Fibroblast of pulmonary artery (primary cell): ENCODE measurements around the gene FATE1.

Experiments used
- DNase-seq: peaks from one replicate; pipeline ENCODE4 v3.0.0-alpha.2; 2010; ENCODE audit warnings: low read depth
- H3K4me3 ChIP-seq: replicated peaks from 2 replicates; pipeline ENCODE4 v1.5.1; 2011; ENCODE audit warnings: low read depth, mild to moderate bottlenecking, control low read depth, low read length, moderate library complexity
- TF ChIP-seq, protein P1 (sequence below): IDR thresholded peaks from 2 replicates; pipeline ENCODE4 v1.5.1; 2011; ENCODE audit warnings: mild to moderate bottlenecking, control low read depth, low read length, inconsistent platforms; ENCODE audit errors: missing control alignments

Gene FATE1

DNA sequence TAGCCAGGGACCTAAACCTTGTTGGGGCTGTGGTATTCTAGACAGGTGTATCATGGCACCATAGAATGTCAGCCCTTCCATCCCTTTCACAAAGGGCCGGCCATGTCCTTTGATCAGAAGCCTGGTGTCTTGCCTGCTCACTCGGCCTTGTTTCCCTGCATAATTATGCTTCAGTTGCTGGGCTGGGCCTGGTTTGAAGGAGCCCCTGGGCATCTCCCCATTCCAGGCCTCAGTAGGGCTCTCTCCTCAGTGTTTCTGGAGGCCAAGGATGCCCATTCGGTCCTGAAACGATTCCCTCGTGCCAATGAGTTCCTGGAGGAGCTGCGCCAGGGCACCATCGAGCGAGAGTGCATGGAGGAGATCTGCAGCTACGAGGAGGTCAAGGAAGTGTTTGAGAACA, 16.1 kb upstream of the FATE1 start:
- no peak overlapping the region for H3K4me3 ChIP-seq
- TF ChIP-seq, protein P1, sequence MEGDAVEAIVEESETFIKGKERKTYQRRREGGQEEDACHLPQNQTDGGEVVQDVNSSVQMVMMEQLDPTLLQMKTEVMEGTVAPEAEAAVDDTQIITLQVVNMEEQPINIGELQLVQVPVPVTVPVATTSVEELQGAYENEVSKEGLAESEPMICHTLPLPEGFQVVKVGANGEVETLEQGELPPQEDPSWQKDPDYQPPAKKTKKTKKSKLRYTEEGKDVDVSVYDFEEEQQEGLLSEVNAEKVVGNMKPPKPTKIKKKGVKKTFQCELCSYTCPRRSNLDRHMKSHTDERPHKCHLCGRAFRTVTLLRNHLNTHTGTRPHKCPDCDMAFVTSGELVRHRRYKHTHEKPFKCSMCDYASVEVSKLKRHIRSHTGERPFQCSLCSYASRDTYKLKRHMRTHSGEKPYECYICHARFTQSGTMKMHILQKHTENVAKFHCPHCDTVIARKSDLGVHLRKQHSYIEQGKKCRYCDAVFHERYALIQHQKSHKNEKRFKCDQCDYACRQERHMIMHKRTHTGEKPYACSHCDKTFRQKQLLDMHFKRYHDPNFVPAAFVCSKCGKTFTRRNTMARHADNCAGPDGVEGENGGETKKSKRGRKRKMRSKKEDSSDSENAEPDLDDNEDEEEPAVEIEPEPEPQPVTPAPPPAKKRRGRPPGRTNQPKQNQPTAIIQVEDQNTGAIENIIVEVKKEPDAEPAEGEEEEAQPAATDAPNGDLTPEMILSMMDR, result no peak

DNA sequence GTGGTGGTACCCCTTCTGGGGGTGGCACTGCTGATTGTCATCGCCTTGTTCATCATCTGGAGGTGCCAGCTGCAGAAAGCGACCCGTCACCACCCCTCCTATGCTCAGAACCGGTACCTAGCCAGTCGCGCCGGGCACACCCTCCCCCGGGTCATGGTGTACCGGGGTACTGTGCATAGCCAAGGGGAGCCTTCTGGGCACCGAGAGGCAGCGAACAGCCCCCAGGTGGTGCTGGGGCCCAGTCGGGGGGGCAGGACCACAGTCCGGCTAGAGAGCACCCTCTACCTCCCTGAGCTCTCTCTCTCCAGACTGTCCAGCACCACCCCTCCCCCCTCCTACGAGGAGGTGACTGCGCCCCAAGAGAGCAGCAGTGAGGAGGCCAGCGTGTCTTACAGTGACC, 15.3 kb upstream of the FATE1 start:
- no peak for DNase-seq

More for the DNA sequence above, 16.1 kb upstream of the FATE1 start:
- DNase-seq, result no peak

DNA sequence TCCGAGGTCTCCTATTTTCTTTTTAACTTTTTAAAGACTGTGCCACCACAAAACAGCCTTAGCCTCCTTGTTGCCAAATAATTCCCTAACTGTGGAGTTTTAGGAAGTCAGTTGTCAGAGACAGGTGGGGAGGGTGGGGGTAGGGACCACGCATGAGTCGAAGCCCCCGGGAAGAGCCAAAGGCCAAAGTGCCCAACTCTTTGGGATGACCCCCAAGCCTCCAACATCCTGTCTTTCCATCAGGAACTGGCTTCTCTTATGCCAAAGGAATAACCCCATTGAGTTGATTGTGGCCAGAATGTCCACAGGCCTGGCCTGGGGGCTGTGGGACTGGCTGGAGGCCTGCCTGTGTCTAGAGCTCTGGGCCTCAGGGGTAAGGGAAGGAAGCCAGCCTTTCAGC, 14.8 kb upstream of the FATE1 start:
- H3K4me3 ChIP-seq, result no peak overlapping the region
- TF ChIP-seq, protein P1, result no peak
- DNase-seq, result no peak

More for the DNA sequence above, 15.3 kb upstream of the FATE1 start:
- H3K4me3 ChIP-seq, result no peak overlapping the region
- TF ChIP-seq, protein P1, result no peak

DNA sequence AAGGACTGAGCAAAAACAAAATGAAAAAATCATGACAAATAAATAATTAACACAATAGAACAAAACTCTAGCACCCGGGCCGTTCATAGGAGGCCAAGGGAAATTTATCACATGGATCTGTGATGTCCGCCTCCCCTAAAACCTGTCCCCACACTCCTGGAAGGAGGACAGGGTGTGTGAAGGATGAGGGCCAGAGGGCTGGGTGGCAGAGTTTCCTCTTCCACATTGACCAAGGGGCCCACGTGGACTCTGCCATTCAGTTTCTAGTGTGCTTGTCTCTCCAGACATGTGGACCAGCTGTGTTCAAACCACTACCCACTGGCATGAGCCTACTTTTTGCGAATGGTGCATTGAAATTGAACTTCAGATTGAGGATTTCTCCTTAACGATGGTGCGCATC, 14.3 kb upstream of the FATE1 start:
- no peak overlapping the region for H3K4me3 ChIP-seq
- no peak for DNase-seq
- TF ChIP-seq, protein P1, result no peak

DNA sequence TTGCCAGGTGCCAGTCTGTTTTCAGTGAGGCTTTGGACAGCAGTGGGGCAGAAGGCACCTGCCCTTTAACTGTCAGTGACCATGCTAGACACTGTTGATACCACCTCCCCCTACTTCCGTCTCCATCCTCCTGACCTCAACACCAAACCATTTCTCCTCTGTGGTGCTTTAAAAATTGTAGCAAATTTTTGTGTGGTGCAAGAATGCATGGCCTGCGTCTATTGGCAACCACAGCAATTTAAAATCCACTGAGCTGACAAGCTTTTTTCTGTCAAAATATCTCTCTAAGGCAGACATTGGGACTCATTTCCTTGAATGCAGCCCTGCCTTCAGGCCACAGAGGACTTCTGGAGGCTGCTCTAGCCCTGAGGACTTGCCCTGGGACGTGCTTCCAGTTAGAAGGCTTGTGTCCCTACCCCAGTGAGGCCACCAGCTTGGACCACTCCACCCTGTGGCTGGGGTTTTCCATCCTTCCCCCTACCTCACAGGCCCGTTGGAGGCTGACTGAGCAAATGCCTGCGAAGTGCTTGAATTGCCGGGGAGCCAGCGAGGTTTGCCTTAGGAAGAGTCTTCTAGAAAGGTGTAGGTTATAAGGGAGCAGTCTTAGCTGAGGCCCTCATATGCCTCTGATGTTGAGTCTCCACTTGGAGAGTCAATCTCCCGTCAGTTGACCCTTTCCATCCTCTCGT, 13.7 kb upstream of the FATE1 start:
- H3K4me3 ChIP-seq, result no peak overlapping the region
- no peak for DNase-seq
- TF ChIP-seq, protein P1, result no peak

DNA sequence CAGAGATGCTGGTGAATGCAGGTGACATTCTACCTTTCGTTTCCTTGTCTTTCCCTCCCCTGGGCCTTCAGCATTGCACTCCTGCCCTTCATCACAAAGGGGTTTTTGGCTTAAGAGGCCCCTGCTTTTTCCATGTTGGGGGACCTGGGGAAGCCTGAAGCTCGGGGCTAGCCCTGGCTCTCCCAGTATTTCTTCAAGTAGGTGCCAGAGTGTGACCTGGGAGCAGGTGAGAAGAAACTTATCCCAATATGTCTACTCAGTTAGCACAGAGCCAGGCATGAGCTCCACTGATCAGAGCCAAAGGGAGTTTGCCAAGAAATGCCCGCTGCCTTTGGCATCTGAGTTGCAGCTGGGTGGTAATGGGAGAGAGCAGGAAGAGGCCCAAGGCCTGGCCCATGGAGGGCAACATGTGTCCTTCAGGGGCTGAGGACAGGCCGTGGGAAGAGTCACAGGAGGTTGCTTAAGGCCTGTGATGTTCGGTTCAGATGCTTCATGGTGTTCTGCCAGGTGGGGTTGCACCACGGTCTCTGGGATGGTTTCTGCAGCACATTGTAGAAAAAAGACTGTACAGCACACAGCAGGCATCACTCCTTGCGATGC, 13.0 kb upstream of the FATE1 start:
- TF ChIP-seq, protein P1, result no peak
- no peak overlapping the region for H3K4me3 ChIP-seq
- no peak for DNase-seq

DNA sequence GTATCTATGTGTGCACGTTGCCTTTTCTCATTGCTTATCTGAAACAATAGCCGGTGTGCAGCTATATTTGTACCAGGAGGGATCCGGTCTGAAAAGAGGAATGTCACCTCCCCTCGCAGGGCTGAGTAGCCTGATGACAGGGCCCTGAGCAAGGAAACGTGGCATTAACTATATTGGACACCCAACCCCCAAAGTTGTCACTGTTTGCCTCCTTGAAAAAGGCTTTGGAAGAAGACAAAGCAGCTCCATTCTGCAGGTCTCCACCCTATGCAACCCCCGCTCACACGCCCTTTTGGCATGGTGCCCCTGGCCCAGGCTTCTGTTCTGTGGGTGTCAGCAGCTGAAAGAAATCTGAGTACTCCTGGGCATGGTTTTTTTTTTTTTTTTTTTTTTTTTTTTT, 12.3 kb upstream of the FATE1 start:
- DNase-seq, result no peak
- H3K4me3 ChIP-seq, result no peak overlapping the region
- TF ChIP-seq, protein P1, result no peak
